Diencephalon (tissue), 1 donor: ENCODE data around the gene CELF3. TPM values are rescaled to one million over a fixed set of nuclear protein-coding genes. Genes with fewer than 3 reads are reported as not detected.

Experiments used
- small RNA-seq: library from RNA; depleted of rRNA; stranded (forward); fragments of <200 nt; gene quantifications from one replicate; pipeline ENCODE3, GENCODE V24; 2014
- total RNA-seq: library from RNA; depleted of rRNA; stranded (reverse); fragments of >200 nt; gene quantifications from one replicate; pipeline ENCODE4 v1.2.3, GENCODE V29; 2014

Gene CELF3
- total RNA-seq = 36.0 TPM

DNA sequence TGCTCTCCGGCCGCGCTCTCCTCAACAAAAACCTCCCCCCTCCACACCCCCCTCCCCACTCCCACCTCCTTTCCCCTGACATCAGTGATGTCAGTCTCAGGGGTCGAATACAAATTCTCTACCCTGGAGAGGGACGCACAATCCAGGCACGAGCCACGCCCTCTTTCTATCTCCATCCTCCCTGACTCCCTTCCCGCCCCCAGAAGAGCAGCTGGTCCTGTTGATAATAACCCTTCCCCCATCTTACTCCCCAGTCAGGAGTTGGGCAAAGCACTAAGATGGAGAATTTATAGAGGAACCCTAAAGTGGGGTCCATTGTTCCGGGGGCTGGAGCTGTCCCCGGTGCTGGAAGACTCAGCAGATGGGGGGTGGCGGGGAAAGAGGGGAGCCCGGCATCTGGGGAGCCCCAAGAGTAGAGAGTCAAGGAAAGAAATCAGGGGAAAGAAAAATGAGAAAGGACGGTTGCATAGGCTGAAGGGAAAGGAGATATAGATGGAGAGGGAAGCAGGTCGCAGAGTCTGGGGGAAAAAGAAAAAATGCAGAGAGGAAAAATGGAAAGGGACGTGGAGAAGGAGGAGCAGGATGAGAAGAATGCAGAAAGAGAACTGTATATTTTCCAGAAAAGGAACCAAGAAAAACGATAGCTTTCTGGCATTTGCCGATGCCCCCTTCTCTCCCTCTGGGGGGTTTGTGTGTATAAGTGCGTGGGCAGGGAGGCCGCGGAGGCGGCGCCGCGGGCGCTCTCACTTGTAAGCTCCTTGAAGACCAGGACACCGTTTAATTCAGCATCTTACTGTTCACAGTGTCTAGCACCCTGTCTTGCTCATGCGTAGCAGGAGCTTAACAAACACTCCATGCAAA lies at the start of gene CELF3:
TSS of gene CELF3 (minus strand) at position 33 of the 861 bp plus-strand sequence. CDS start 783 bp downstream, outside the sequence.

DNA sequence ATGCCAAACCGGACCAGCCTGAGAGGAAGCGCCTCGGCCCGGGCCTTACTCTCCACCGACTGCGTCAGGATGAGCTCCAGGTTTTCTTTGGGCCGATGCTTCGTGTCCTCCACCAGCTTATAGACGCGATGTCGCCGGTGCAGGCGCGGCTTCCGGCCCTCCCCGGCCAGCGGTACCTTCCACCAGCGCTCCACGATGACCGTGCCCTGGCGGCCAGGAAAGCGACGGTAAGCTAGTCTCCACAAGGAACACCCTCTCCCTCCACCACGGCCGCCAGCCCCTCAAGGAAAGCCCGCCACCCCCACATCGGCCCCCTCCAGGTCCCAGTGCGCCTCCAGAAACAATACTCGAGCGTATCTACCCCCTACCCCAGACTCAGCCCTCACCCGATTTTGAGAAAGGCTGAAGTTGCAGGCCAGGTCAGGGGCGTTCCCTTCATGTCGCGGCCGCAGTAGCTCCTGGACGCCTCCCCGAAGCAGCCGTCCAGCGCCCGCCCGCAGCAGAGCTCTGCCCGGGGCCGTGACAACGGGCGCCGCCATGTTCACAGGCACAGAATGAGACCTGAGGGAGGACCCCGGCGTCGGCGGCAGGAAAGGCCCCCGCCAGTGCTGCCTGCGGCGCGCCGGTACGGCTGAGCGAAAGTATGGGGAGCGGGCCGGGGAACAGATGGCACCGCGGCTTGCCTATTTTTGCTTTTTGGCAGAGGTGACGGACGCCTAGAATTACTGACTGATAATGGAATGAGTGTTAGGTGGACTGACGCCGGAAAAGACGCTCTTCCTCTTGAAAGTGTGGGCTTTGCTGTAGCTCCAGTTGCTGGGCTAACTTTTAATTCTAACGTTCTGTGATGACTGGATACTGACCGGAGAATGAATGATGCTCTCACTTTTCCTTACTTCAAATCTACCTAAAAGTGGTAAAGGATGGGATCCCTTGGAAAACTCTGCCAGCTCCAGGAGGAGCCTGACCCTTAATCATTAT lies 46.6 kb upstream of the CELF3 start, which contains the start of gene MRPL9:
TSS of gene MRPL9 (minus strand) at position 556 of the 981 bp plus-strand sequence. CDS start at position 539, 17 bp downstream.

DNA sequence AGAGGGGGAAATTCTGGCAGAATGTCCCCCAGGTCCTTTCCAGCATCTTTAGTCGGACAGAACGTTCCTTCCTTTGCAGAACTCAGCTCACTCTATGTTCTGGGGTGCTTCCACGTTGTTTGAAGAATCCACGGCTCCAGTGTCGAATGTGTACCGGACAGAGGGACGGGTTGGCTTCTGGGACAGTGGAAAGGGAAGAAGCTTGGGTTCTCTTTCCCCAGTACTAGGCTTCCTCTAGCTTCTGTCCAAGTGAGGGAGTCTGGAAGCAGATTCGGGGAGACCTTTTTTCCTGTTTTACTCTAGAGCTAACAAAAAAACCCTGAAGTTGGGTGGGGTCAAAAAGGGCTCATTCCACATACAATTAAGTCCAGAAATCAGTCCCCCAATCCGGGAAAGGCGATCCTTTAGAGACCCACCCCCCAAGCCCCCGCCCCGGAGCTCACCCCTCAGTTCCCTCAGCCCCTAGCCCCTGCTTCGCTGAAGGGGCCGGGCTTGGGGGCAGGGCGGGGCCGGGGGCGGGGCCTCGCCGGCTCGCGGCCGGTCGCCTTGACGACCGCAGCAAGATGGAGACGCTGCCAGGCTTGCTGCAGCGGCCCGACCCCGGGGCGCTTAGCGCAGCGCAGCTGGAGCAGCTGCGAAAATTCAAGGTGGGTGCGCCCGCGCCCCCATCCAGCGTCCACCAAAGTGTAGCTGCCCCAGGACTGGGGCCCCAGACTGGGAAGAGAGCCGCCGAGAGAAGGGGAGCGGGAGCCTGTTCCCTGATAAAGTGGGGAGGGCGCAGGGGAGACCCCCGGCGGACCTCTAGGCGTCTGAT lies 4.6 kb upstream of the CELF3 start, which contains the start of gene RIIAD1:
TSS of gene RIIAD1 (plus strand) at position 549 of the 814 bp plus-strand sequence. CDS start at position 564, 15 bp downstream.

Small RNA genes within 50 kb of the gene (small RNA-seq; reads per million reads assigned to genes)
- gene RNU6-662P = not detected

Other genes with a start within 250 kb of the CELF3 start
- gene CGN, start 205.4 kb downstream of the CELF3 start, total RNA-seq = 3.2 TPM
- gene TUFT1, start 176.5 kb downstream of the CELF3 start, total RNA-seq = 11.5 TPM
- gene SNX27, start 104.8 kb downstream of the CELF3 start, total RNA-seq = 85.6 TPM
- 13.4 TPM for gene RIIAD1, start 4.7 kb upstream of the CELF3 start, total RNA-seq
- 55.4 TPM for gene MRPL9, start 46.7 kb upstream of the CELF3 start, total RNA-seq
- 18.2 TPM for gene TDRKH, start 73.7 kb upstream of the CELF3 start, total RNA-seq
- gene LINGO4, start 88.6 kb upstream of the CELF3 start, total RNA-seq = 0.23 TPM
- gene RORC, start 115.0 kb upstream of the CELF3 start, total RNA-seq = 0.23 TPM
- not detected for gene C2CD4D, start 123.0 kb upstream of the CELF3 start, total RNA-seq
- not detected for gene THEM5, start 136.9 kb upstream of the CELF3 start, total RNA-seq
- 9.9 TPM for gene THEM4, start 192.7 kb upstream of the CELF3 start, total RNA-seq